ENCODE results near the gene AKAP13.

Gene AKAP13

GRCh38 chr15:85771781-85772445 lies 391.5 kb downstream of the AKAP13 start:
- H3K4me1 ChIP-seq (ENCODE audit: control insufficient read depth in 1 of 2, insufficient read depth in 1 of 2, low read depth in 1 of 2, low read length in 1 of 2), result no peaks in the 10 kb centered on the region
- H3K27ac ChIP-seq, result no peak overlapping the region
- H3K9me3 ChIP-seq, result no peaks in the 10 kb centered on the region
- peaks cover 4% of the 10 kb centered on the region for H3K27me3 ChIP-seq
- H3K4me3 ChIP-seq (ENCODE audit: low read depth in 1 of 2, low read length in 1 of 2), result no peak overlapping the region
- no peaks in the 10 kb centered on the region for H3K36me3 ChIP-seq
- TF ChIP-seq CTCF (IDR thresholded peaks at IDR 0.05), result no peak

GRCh38 chr15:85772668-85773067 lies 392.3 kb downstream of the AKAP13 start:
- no peaks in the 10 kb centered on the region for H3K9me3 ChIP-seq
- H3K4me3 ChIP-seq (ENCODE audit: low read depth in 1 of 2, low read length in 1 of 2), result no peak overlapping the region
- no peaks in the 10 kb centered on the region for H3K36me3 ChIP-seq
- no peak for TF ChIP-seq CTCF (IDR thresholded peaks at IDR 0.05)
- peaks cover 4% of the 10 kb centered on the region for H3K27me3 ChIP-seq
- no peak overlapping the region for H3K27ac ChIP-seq
- H3K4me1 ChIP-seq (ENCODE audit: control insufficient read depth in 1 of 2, insufficient read depth in 1 of 2, low read depth in 1 of 2, low read length in 1 of 2), result no peaks in the 10 kb centered on the region

- Histone ChIP-seq H3K27ac (no peak overlapping the region), H3K27me3 (peaks cover 4% of the 10 kb centered on the region), H3K4me3 (ENCODE audit: low read depth in 1 of 2, low read length in 1 of 2) (no peak overlapping the region), H3K4me1 (ENCODE audit: control insufficient read depth in 1 of 2, insufficient read depth in 1 of 2, low read depth in 1 of 2, low read length in 1 of 2) (no peaks in the 10 kb centered on the region), H3K36me3 (no peaks in the 10 kb centered on the region), H3K9me3 (no peaks in the 10 kb centered on the region)
- no peak for TF ChIP-seq CTCF (IDR thresholded peaks at IDR 0.05)
These were observed 392.8 kb downstream of the AKAP13 start for GRCh38 chr15:85773249-85773648.

- Histone ChIP-seq H3K27ac (no peak overlapping the region), H3K4me1 (ENCODE audit: control insufficient read depth in 1 of 2, insufficient read depth in 1 of 2, low read depth in 1 of 2, low read length in 1 of 2) (no peaks in the 10 kb centered on the region), H3K36me3 (no peaks in the 10 kb centered on the region), H3K9me3 (no peaks in the 10 kb centered on the region), H3K4me3 (ENCODE audit: low read depth in 1 of 2, low read length in 1 of 2) (no peak overlapping the region), H3K27me3 (peaks cover 4% of the 10 kb centered on the region)
- no peak for TF ChIP-seq CTCF (IDR thresholded peaks at IDR 0.05)
These were observed 393.6 kb downstream of the AKAP13 start for GRCh38 chr15:85773970-85774369.

GRCh38 chr15:85777250-85778106 lies 397.1 kb downstream of the AKAP13 start:
- no peak overlapping the region for H3K4me3 ChIP-seq (ENCODE audit: low read depth in 1 of 2, low read length in 1 of 2)
- H3K4me1 ChIP-seq (ENCODE audit: control insufficient read depth in 1 of 2, insufficient read depth in 1 of 2, low read depth in 1 of 2, low read length in 1 of 2), result no peaks in the 10 kb centered on the region
- H3K9me3 ChIP-seq, result no peaks in the 10 kb centered on the region
- TF ChIP-seq CTCF (IDR thresholded peaks at IDR 0.05), result no peak
- no peak overlapping the region for H3K27ac ChIP-seq
- H3K27me3 ChIP-seq, result no peaks in the 10 kb centered on the region
- H3K36me3 ChIP-seq, result no peaks in the 10 kb centered on the region
